ENCODE results near the gene SEC62.

DNA sequence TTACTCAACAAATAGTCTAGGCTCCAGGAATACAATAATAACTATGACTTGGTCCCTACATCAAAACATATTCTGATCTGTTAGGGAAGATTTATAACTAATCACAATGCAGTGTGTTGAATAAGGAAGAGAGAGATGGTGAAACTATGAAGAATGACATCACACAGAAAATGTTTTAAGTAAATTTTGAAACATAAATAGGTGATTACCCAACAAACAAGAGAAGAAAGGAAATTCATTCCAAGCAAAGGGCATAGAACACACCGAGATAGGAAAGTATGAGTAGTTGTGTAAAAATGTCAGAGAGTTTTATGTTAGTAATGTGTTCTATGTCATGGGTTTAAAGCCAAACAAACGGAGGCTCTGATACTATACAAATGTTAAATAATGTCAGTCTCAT, 13.4 kb downstream of the SEC62 start:
- TF ChIP-seq CTCF (IDR thresholded peaks at IDR 0.05): no peak
- no peak for TF ChIP-seq POLR2A (IDR thresholded peaks at IDR 0.05)
